ENCODE measurements around the gene B9D1. TPM values are rescaled to one million over a fixed set of nuclear protein-coding genes. Genes with fewer than 3 reads are reported as not detected.

Gene B9D1
- total RNA-seq, 1 donor from 2014 or later = 26.2 TPM

DNA sequence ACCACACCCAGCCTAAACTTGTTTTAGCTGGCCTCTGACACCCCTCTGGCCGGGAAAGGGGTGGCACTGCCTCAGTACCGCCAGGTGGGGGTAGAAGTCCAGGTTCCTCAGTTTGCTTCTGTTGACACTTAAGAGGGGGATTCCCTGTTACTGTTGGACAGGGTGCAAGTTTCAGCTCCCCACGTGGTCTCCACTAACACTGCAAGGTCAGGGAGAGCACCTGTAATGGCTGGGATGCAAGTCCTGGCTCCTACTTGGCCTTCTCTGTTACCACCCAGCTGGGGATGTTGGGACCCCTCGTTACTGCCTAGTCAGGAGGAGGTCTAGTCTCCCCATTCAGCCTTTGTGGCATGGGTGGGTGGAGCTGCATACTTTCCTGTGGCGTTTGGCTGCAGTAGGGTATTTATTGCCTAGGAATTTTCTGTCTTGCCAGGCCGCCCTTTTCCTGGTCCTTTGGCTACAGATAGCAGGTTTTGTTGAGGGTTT is 35.1 kb upstream of the B9D1 start:
- DNase-seq (ENCODE audit: low spot score in 2 of 2, unreplicated experiment in 2 of 2) = no peak
- Mint-ChIP-seq H3K36me3 (no peaks in the 10 kb centered on the region), H3K4me1 (peaks cover 30% of the 10 kb centered on the region), H3K27ac (peak overlapping the region; percentile 43), H3K4me3 (no peak overlapping the region), H3K9me3 (no peaks in the 10 kb centered on the region), H3K27me3 (ENCODE audit: low read depth) (no peaks in the 10 kb centered on the region)
- TF ChIP-seq, protein P1, sequence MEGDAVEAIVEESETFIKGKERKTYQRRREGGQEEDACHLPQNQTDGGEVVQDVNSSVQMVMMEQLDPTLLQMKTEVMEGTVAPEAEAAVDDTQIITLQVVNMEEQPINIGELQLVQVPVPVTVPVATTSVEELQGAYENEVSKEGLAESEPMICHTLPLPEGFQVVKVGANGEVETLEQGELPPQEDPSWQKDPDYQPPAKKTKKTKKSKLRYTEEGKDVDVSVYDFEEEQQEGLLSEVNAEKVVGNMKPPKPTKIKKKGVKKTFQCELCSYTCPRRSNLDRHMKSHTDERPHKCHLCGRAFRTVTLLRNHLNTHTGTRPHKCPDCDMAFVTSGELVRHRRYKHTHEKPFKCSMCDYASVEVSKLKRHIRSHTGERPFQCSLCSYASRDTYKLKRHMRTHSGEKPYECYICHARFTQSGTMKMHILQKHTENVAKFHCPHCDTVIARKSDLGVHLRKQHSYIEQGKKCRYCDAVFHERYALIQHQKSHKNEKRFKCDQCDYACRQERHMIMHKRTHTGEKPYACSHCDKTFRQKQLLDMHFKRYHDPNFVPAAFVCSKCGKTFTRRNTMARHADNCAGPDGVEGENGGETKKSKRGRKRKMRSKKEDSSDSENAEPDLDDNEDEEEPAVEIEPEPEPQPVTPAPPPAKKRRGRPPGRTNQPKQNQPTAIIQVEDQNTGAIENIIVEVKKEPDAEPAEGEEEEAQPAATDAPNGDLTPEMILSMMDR (IDR thresholded peaks at IDR 0.05; ENCODE audit: unreplicated experiment) = no peak

DNA sequence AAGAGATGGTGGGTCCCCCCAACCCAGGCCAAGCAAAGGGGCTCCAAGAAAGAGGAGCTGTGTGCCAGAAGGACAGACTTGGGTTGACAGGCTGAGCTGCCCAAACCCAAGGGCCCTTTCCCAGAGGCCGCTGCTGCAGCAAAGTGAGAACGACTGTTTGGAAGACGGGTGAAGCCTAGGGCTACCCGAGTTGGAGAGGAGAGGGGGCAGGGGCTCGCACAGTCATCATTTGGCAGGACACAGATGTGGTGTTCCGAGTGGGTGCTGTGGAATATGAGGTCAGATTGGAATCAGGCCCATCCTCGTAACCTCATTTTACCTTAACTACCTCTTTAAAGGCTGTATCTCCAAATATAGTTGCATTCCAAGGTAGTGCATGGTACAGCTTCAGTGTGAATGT is 29.8 kb upstream of the B9D1 start:
- no peaks in the 10 kb centered on the region for H3K9me3 Mint-ChIP-seq
- H3K36me3 Mint-ChIP-seq = no peaks in the 10 kb centered on the region
- no peaks in the 10 kb centered on the region for H3K27me3 Mint-ChIP-seq (ENCODE audit: low read depth)
- no peak overlapping the region for H3K27ac Mint-ChIP-seq
- peaks cover 51% of the 10 kb centered on the region for H3K4me1 Mint-ChIP-seq
- no peak for DNase-seq (ENCODE audit: low spot score in 2 of 2, unreplicated experiment in 2 of 2)
- H3K4me3 Mint-ChIP-seq = no peak overlapping the region
- TF ChIP-seq, protein P1 (IDR thresholded peaks at IDR 0.05; ENCODE audit: unreplicated experiment) = no peak

DNA sequence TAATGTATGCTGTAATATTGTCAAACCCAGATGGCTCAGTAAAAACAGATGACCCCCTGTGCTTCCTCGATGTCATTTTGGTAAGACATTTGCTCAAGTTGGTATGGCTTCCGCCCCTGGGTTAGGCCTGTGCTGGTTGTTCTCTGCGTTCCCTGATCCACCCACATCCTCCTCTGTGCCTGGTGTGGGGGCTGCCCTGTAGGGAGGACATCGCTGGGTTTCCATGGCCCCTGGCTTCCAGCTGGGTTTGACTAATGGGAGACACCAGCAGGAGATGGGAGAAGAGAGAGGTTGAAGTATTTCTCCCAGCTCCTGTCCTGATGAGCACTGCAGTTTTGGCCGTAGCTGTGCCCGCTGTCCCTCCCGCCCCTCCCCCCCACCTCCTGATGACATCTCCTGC is 28.9 kb upstream of the B9D1 start:
- Mint-ChIP-seq H3K9me3 (no peaks in the 10 kb centered on the region), H3K4me3 (no peak overlapping the region), H3K27ac (no peak overlapping the region), H3K36me3 (no peaks in the 10 kb centered on the region), H3K27me3 (ENCODE audit: low read depth) (no peaks in the 10 kb centered on the region), H3K4me1 (peaks cover 59% of the 10 kb centered on the region)
- TF ChIP-seq, protein P1 (IDR thresholded peaks at IDR 0.05; ENCODE audit: unreplicated experiment) = no peak
- no peak for DNase-seq (ENCODE audit: low spot score in 2 of 2, unreplicated experiment in 2 of 2)

DNA sequence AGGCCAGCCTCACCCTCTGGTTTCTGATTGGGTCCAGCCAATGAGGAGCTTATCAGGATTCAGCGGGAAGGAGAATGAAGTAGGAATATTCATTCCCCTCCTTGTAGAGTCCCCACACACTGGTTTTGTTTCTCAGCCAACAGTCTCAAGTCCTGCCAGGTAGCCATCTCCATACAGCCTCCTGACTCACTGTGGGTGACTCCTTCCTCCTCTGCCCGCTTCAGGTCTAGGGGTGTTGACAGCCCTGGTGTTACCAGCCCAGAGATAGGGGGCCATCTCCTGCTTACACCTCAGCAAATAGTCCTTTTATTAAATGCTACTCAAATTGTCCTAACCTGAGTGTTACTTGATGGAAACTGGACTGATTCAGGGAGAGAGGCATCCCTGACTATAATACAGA is 28.4 kb upstream of the B9D1 start:
- no peaks in the 10 kb centered on the region for H3K36me3 Mint-ChIP-seq
- H3K27me3 Mint-ChIP-seq (ENCODE audit: low read depth) = no peaks in the 10 kb centered on the region
- H3K4me1 Mint-ChIP-seq = peaks cover 64% of the 10 kb centered on the region
- no peak overlapping the region for H3K4me3 Mint-ChIP-seq
- no peak for DNase-seq (ENCODE audit: low spot score in 2 of 2, unreplicated experiment in 2 of 2)
- no peak overlapping the region for H3K27ac Mint-ChIP-seq
- no peaks in the 10 kb centered on the region for H3K9me3 Mint-ChIP-seq
- TF ChIP-seq, protein P1 (IDR thresholded peaks at IDR 0.05; ENCODE audit: unreplicated experiment) = no peak

DNA sequence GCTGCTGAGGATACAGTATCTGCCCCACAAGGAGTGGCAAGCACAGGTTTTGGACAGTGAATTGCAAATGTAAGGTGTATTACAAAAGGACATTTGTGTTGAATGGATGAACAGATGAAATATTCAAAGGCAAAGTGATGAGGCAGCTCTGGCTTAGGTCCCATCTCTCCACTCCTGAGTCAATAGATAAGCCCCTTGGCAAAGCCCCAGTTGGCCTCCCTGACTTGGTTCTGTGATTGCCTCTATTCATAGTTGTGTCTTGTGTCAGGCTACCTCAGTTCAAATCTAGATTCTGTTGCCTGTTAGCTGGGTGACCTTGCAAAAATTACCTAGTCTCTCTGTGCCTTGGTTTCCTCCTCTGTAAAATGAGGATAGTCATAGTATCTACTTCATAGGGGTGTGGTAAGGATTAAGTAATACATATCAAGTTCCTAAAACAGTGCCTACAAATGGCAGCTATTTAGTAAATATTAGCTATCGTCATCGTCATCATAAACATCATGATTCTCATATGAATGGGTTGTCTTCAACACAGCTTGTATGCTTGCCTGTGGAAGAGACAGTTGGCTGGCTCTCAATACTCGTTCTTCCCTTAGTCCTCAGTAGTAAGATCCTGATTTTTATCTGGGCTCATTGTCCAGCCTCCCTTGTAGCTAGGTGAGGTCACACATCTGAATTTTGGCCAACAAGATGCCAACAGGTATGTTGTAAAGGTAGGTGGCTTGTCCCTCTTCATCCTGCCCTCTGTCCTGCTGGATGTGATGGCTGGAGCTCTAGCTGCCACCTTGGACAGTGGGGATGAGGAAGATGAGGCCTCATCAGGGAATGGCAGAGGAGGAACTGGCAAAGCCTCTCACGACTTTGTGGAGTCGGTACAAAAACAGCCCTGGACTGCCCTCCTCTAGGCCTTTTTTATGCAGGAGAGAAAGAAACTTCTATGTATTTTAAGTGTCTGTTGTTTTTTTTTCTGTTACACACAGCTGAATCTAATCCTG is 26.6 kb upstream of the B9D1 start:
- no peak overlapping the region for H3K4me3 Mint-ChIP-seq
- H3K4me1 Mint-ChIP-seq = peaks cover 76% of the 10 kb centered on the region
- peak overlapping the region; percentile 64 for H3K27ac Mint-ChIP-seq

More for the DNA sequence above, 26.6 kb upstream of the B9D1 start:
- TF ChIP-seq, protein P1 (IDR thresholded peaks at IDR 0.05; ENCODE audit: unreplicated experiment) = no peak
- Mint-ChIP-seq H3K9me3 (no peaks in the 10 kb centered on the region), H3K36me3 (peaks cover 8% of the 10 kb centered on the region), H3K27me3 (ENCODE audit: low read depth) (no peaks in the 10 kb centered on the region)
- no peak for DNase-seq (ENCODE audit: low spot score in 2 of 2, unreplicated experiment in 2 of 2)
